HUES48 (cell line): ENCODE data around the gene TATDN2.

Experiments used
- H3K27ac ChIP-seq: one replicate; pipeline ENCODE4 v1.7.0; 2013; ENCODE audit warnings: low read depth, low read length, inconsistent platforms
- H3K27me3 ChIP-seq: 2 replicates; pipeline ENCODE4 v1.6.1; 2013; ENCODE audit warnings: mild to moderate bottlenecking, low read length; ENCODE audit not compliant: control insufficient read depth, insufficient read depth
- H3K36me3 ChIP-seq: 2 replicates; pipeline ENCODE4 v1.6.1; 2013; ENCODE audit warnings: low read length; ENCODE audit not compliant: control insufficient read depth, insufficient read depth
- H3K4me1 ChIP-seq: 2 replicates; pipeline ENCODE4 v1.6.1; 2013; ENCODE audit warnings: mild to moderate bottlenecking, low read length; ENCODE audit not compliant: control insufficient read depth, insufficient read depth
- H3K4me3 ChIP-seq: 2 replicates; pipeline ENCODE4 v1.5.1; 2013; ENCODE audit warnings: mild to moderate bottlenecking, low read depth, low read length
- H3K9ac ChIP-seq: 2 replicates; pipeline ENCODE4 v1.6.1; 2013; ENCODE audit warnings: mild to moderate bottlenecking, low read depth, low read length, moderate library complexity
- H3K9me3 ChIP-seq: 2 replicates; pipeline ENCODE4 v1.6.1; 2013; ENCODE audit warnings: low read length; ENCODE audit not compliant: control insufficient read depth, insufficient read depth

Gene TATDN2

DNA sequence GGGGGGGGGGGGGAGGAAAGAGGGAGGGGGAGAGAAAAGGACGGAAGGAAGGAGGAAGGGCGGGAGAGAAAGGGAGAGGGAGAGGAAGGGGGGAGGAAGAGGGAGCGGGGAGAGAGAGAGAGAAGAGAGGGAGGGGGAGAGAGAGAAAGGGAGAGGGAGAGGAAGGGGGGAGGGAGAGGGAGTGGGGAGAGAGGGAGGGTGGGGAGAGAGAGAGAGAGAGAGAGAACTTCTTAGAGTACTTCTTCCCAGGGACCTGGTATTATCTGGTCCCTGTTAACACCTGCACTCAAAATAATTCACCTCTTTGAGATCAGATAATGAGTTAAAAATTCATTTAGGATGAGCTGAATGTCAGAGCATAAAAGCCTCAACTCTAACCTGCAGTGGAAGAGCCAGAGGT is 71.5 kb downstream of the TATDN2 start:
- Histone ChIP-seq H3K9me3 (no peaks in the 10 kb centered on the region), H3K36me3 (peaks cover 43% of the 10 kb centered on the region), H3K4me3 (peak overlapping the region; percentile 93), H3K27ac (no peak overlapping the region), H3K4me1 (no peaks in the 10 kb centered on the region; the same call in 1 of the 2 replicates), H3K9ac (peak overlapping the region; percentile 92), H3K27me3 (no peaks in the 10 kb centered on the region)

GRCh38 chr3:10320320-10320677 is 72.0 kb downstream of the TATDN2 start:
- no peaks in the 10 kb centered on the region; the same call in 1 of the 2 replicates for H3K4me1 ChIP-seq
- no peaks in the 10 kb centered on the region for H3K9me3 ChIP-seq
- H3K4me3 ChIP-seq = peak overlapping the region; percentile 93
- no peaks in the 10 kb centered on the region for H3K27me3 ChIP-seq
- H3K9ac ChIP-seq = peak overlapping the region; percentile 92
- peaks cover 39% of the 10 kb centered on the region for H3K36me3 ChIP-seq
- H3K27ac ChIP-seq = peak overlapping the region; percentile 74

DNA sequence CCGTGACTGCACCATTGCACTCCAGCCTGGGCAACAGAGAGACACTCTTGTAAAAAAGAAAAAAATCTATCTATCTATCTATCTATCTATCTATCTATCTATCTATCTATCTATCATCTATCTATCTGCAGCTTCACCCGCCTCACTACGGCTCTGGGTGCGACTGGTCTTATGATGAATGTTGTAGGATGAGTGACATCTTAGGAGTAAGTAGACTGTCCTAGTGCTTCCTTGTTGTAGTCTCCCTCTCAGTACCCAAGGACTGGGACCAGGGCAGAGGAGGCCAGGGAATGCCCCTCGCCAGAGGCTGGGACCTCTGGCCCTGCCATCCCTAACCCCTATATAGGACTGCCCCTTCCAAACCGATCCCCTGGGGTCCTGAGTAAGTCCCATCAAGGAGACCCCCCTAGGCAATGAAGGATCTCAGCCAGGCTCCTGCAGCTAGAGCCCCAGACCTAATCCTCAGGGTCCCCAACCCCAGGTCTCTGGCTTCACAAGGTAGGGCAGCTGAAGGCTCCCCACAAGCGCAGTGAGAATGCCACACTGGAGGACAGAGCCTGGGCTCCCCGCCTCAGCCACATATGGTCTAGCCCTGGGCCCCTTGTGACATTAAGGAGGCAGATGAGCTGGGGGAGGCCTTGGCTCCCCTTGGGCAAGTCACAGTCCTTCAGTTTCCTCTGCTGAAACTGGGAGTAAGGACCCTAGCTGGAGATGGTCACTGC is 73.5 kb downstream of the TATDN2 start:
- Histone ChIP-seq H3K4me3 (no peak overlapping the region), H3K36me3 (peaks cover 27% of the 10 kb centered on the region)

DNA sequence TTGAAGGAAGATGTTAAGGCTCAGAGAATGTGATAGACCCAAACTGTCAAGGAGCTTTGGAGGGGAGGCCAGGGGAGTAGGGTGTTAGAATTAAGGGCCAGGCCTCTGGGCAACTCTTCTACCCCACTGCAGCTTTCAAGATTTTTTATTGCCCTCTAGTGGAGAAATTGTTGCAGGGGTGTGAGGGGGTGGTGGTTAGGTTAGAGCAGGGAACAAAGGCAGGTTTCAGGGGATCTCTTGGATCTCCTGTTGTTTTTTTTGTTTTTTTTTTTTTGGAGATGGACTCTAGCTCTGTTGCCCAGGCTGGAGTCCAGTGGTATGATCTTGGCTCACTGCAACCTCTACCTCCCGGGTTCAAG is 74.1 kb downstream of the TATDN2 start:
- H3K9ac ChIP-seq = no peak overlapping the region

More for the DNA sequence above, 73.5 kb downstream of the TATDN2 start:
- no peak overlapping the region for H3K27ac ChIP-seq
- no peaks in the 10 kb centered on the region; the same call in 1 of the 2 replicates for H3K4me1 ChIP-seq
- H3K9ac ChIP-seq = no peak overlapping the region
- no peaks in the 10 kb centered on the region for H3K9me3 ChIP-seq
- H3K27me3 ChIP-seq = no peaks in the 10 kb centered on the region

GRCh38 chr3:10327592-10327991 is 79.3 kb downstream of the TATDN2 start:
- H3K4me1 ChIP-seq = no peaks in the 10 kb centered on the region
- no peak overlapping the region for H3K27ac ChIP-seq
- no peaks in the 10 kb centered on the region for H3K27me3 ChIP-seq
- no peak overlapping the region for H3K4me3 ChIP-seq
- H3K9me3 ChIP-seq = no peaks in the 10 kb centered on the region
- H3K36me3 ChIP-seq = no peaks in the 10 kb centered on the region
- no peak overlapping the region for H3K9ac ChIP-seq

More for the DNA sequence above, 74.1 kb downstream of the TATDN2 start:
- Histone ChIP-seq H3K4me3 (no peak overlapping the region), H3K27me3 (no peaks in the 10 kb centered on the region), H3K27ac (no peak overlapping the region), H3K4me1 (no peaks in the 10 kb centered on the region; the same call in 1 of the 2 replicates), H3K9me3 (no peaks in the 10 kb centered on the region), H3K36me3 (peaks cover 22% of the 10 kb centered on the region)

DNA sequence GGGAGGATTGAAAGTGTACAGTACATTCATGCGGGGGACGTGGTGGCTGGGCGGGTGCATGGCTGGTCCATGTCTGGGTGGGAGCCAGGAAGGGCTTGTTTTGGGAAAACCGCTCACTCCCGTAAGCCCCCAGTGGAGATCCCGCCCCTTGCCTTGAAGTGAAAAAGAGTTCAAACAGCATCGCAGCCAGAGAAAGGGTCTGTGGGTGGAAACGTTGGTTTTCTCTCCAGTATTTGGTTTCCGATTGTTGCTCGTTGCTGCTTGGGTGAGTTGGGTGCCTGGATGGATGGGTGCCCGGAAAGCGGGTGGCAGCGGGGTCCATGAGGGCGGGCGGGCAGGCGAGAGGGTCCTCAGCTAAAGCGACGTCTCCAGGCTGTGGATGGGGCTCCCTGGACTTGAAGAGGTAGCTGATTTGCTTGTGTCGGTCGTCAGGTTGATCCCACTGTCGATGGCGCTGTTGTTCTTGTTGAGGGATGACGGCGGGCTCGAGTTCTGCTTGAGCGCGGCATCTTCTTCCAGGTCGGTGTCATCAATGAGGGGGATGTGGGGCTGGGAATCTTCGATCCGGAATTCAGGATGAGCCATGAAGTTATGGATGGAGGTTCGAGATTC is 80.3 kb downstream of the TATDN2 start:
- Histone ChIP-seq H3K9me3 (no peaks in the 10 kb centered on the region), H3K9ac (no peak overlapping the region), H3K36me3 (no peaks in the 10 kb centered on the region), H3K27me3 (no peaks in the 10 kb centered on the region), H3K4me3 (no peak overlapping the region), H3K27ac (no peak overlapping the region), H3K4me1 (no peaks in the 10 kb centered on the region)

- H3K9ac ChIP-seq = no peak overlapping the region
- H3K9me3 ChIP-seq = no peaks in the 10 kb centered on the region
- no peaks in the 10 kb centered on the region for H3K36me3 ChIP-seq
- H3K27me3 ChIP-seq = no peaks in the 10 kb centered on the region
- no peak overlapping the region for H3K4me3 ChIP-seq
- no peak overlapping the region for H3K27ac ChIP-seq
- 0 out of 2 replicates have a peak, but pooled peaks cover 3% of the 10 kb centered on the region for H3K4me1 ChIP-seq
These were observed 81.3 kb downstream of the TATDN2 start for GRCh38 chr3:10329495-10330015.

DNA sequence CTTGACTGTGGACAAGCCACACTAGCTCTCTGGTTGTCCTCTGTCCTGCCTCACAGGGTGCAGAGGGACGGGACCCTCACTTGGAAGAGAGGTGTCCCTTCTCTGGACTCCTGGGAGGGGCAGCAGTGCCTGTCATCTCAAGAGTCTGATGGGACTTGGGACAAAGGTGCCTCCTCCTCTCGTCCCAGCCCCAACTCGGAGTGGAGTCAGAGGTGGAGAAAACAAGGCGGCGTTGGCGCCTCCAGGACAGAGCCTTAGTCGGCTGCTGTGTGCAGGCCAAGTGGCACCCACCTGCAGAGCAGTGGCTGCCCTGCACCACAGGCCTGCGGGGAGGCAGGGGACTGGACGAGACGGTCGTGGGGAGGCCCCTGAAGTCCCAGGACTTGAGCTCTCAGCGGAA is 82.1 kb downstream of the TATDN2 start:
- Histone ChIP-seq H3K27me3 (no peaks in the 10 kb centered on the region), H3K36me3 (no peaks in the 10 kb centered on the region), H3K27ac (no peak overlapping the region), H3K9me3 (no peaks in the 10 kb centered on the region), H3K9ac (no peak overlapping the region), H3K4me3 (no peak overlapping the region), H3K4me1 (0 out of 2 replicates have a peak, but pooled peaks cover 3% of the 10 kb centered on the region)
